H1 (cell line): ENCODE measurements around the gene SHISA7. TPM values are rescaled to one million over a fixed set of nuclear protein-coding genes. Genes with fewer than 3 reads are reported as not detected.
A peak's percentile ranks its signal among the peaks of the same experiment; 100 is the strongest.

Source experiments
- GTF2F1 ChIP-seq: IDR thresholded peaks from 2 replicates; pipeline ENCODE4 v1.6.1; 2012; ENCODE audit warnings: low read depth, low read length, improper control_type of control experiment, borderline replicate concordance
- KDM1A ChIP-seq: fragments of 200-600, 300-600 bp; sonication (generic); IDR thresholded peaks from 2 replicates; pipeline ENCODE4 v1.7.1; 2016; ENCODE audit warnings: mild to moderate bottlenecking, low read length, borderline replicate concordance
- SRF ChIP-seq: IDR thresholded peaks from 2 replicates; pipeline ENCODE4 v1.6.1; 2011; ENCODE audit warnings: mild to moderate bottlenecking, low read depth, low read length, moderate library complexity
- polyA plus RNA-seq, 7 experiments: library from polyadenylated mRNA; depleted of rRNA in 3 of 7; stranded (reverse) in 5 of 7; unstranded in 2 of 7; fragments of >200 nt in 5 of 7; fragments of 200-250 nt in 2 of 7; gene quantifications; 1 replicate in 5 of 7; 2 replicates in 1 of 7; 4 replicates in 1 of 7; pipeline versions ENCODE4 v1.2.1 to v1.2.3, GENCODE V29; 2011 to 2013; ENCODE audit warnings: missing spikeins in 2 of 7, mixed read lengths in 2 of 7
- total RNA-seq: library from RNA; stranded (reverse); fragmentation: NEBNext Ultra II Directional; extraction: Animal tissue kit (Norgen Biotek cat#: 25700); gene quantifications from 2 replicates; pipeline ENCODE4 v1.2.1, GENCODE V29; 2021
- TF ChIP-seq, protein P1 (sequence below): fragments of 300-600 bp; sonication (generic); IDR thresholded peaks from 2 replicates; pipeline ENCODE4 v1.7.1; 2012; ENCODE audit warnings: low read length, moderate library complexity, mild to moderate bottlenecking, inconsistent platforms; ENCODE audit not compliant: insufficient replicate concordance

The SHISA7 gene
- total and polyA plus RNA-seq, 2 of the 8 experiments (the other 6 are each of a cell fraction or from before 2014, with no cell fraction given) = 0.76 to 1.0 TPM

DNA sequence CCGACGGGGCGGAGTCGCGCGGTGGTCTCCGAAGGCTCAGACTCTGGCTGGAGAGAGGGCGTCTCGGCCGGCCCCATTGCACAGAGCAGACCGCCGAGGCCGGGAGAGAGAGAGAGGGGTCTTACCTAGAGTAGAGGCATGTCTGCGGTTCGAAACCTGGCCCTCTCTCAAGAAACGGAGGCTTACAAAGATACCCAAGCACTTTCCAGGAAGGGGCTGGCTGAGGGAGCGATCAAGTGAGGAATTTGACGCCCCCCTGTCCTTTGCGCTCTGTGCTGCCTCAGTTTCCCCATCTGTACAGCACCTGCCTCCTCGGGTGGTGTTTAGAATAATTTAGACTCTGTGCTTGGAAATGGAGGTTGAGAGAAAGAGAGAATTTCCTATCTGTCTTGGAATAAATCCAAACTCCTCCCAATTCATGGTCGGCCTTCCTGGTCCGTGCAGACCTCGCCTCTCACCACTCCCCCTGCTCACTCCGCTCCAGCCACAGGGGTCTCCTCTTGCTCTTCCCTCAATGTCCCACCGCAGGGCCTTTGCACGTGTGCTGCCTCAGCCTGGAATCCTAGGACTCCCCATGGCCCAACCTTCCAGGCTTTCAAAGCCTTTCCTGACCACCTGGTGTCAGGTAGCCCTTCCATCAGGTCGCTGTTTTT lies 19.0 kb upstream of the SHISA7 start (continued):
- TF ChIP-seq, protein P1, sequence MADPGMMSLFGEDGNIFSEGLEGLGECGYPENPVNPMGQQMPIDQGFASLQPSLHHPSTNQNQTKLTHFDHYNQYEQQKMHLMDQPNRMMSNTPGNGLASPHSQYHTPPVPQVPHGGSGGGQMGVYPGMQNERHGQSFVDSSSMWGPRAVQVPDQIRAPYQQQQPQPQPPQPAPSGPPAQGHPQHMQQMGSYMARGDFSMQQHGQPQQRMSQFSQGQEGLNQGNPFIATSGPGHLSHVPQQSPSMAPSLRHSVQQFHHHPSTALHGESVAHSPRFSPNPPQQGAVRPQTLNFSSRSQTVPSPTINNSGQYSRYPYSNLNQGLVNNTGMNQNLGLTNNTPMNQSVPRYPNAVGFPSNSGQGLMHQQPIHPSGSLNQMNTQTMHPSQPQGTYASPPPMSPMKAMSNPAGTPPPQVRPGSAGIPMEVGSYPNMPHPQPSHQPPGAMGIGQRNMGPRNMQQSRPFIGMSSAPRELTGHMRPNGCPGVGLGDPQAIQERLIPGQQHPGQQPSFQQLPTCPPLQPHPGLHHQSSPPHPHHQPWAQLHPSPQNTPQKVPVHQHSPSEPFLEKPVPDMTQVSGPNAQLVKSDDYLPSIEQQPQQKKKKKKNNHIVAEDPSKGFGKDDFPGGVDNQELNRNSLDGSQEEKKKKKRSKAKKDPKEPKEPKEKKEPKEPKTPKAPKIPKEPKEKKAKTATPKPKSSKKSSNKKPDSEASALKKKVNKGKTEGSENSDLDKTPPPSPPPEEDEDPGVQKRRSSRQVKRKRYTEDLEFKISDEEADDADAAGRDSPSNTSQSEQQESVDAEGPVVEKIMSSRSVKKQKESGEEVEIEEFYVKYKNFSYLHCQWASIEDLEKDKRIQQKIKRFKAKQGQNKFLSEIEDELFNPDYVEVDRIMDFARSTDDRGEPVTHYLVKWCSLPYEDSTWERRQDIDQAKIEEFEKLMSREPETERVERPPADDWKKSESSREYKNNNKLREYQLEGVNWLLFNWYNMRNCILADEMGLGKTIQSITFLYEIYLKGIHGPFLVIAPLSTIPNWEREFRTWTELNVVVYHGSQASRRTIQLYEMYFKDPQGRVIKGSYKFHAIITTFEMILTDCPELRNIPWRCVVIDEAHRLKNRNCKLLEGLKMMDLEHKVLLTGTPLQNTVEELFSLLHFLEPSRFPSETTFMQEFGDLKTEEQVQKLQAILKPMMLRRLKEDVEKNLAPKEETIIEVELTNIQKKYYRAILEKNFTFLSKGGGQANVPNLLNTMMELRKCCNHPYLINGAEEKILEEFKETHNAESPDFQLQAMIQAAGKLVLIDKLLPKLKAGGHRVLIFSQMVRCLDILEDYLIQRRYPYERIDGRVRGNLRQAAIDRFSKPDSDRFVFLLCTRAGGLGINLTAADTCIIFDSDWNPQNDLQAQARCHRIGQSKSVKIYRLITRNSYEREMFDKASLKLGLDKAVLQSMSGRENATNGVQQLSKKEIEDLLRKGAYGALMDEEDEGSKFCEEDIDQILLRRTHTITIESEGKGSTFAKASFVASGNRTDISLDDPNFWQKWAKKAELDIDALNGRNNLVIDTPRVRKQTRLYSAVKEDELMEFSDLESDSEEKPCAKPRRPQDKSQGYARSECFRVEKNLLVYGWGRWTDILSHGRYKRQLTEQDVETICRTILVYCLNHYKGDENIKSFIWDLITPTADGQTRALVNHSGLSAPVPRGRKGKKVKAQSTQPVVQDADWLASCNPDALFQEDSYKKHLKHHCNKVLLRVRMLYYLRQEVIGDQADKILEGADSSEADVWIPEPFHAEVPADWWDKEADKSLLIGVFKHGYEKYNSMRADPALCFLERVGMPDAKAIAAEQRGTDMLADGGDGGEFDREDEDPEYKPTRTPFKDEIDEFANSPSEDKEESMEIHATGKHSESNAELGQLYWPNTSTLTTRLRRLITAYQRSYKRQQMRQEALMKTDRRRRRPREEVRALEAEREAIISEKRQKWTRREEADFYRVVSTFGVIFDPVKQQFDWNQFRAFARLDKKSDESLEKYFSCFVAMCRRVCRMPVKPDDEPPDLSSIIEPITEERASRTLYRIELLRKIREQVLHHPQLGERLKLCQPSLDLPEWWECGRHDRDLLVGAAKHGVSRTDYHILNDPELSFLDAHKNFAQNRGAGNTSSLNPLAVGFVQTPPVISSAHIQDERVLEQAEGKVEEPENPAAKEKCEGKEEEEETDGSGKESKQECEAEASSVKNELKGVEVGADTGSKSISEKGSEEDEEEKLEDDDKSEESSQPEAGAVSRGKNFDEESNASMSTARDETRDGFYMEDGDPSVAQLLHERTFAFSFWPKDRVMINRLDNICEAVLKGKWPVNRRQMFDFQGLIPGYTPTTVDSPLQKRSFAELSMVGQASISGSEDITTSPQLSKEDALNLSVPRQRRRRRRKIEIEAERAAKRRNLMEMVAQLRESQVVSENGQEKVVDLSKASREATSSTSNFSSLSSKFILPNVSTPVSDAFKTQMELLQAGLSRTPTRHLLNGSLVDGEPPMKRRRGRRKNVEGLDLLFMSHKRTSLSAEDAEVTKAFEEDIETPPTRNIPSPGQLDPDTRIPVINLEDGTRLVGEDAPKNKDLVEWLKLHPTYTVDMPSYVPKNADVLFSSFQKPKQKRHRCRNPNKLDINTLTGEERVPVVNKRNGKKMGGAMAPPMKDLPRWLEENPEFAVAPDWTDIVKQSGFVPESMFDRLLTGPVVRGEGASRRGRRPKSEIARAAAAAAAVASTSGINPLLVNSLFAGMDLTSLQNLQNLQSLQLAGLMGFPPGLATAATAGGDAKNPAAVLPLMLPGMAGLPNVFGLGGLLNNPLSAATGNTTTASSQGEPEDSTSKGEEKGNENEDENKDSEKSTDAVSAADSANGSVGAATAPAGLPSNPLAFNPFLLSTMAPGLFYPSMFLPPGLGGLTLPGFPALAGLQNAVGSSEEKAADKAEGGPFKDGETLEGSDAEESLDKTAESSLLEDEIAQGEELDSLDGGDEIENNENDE = no peak
- TF ChIP-seq GTF2F1 (no peak), KDM1A (peak; percentile 80; the same call in 1 of the 2 replicates), SRF (no peak)
